GM12892 (cell line): ENCODE data around the gene ABCC1.

ENCODE experiments used
- POLR2A ChIP-seq: IDR thresholded peaks from 2 replicates; pipeline ENCODE4 v1.6.1; 2011; ENCODE audit warnings: low read depth, low read length, control low read depth
- POLR2AphosphoS5 ChIP-seq: IDR thresholded peaks from 2 replicates; pipeline ENCODE4 v1.6.1; 2011; ENCODE audit warnings: low read depth, low read length, control low read depth

- no peak for TF ChIP-seq POLR2A
- no peak for TF ChIP-seq POLR2AphosphoS5
Measured at GRCh38 chr16:16076423-16076813, 127.0 kb downstream of the ABCC1 start.
